NCI-H2171 (cell line): ENCODE data around the gene CD2.

Source experiments
- DNase-seq: peaks from one replicate; lab custom pipeline; 2025; lab: John Stamatoyannopoulos, UW

Gene CD2

DNA sequence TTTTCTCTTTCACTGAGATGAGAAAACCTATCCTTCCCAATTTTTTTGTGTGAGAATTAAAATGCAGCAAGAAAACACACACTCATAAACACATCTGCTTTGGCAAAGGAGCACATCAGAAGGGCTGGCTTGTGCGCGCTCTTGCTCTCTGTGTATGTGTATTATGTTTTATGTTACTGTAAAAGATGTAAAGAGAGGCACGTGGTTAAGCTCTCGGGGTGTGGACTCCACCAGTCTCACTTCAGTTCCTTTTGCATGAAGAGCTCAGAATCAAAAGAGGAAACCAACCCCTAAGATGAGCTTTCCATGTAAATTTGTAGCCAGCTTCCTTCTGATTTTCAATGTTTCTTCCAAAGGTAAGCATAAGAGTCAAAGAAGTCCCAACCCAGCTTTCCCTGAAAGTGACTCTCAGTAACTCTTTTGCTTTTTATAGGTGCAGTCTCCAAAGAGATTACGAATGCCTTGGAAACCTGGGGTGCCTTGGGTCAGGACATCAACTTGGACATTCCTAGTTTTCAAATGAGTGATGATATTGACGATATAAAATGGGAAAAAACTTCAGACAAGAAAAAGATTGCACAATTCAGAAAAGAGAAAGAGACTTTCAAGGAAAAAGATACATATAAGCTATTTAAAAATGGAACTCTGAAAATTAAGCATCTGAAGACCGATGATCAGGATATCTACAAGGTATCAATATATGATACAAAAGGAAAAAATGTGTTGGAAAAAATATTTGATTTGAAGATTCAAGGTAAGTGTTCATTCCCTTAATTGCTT, at the start of gene CD2:
TSS of gene CD2 (plus strand) at position 233 of the 780 bp plus-strand sequence. CDS start at position 296, 63 bp downstream.
- no peak for DNase-seq

- DNase-seq, result no peak
Measured at GRCh38 chr1:116706123-116706522, 48.1 kb upstream of the CD2 start.

DNA sequence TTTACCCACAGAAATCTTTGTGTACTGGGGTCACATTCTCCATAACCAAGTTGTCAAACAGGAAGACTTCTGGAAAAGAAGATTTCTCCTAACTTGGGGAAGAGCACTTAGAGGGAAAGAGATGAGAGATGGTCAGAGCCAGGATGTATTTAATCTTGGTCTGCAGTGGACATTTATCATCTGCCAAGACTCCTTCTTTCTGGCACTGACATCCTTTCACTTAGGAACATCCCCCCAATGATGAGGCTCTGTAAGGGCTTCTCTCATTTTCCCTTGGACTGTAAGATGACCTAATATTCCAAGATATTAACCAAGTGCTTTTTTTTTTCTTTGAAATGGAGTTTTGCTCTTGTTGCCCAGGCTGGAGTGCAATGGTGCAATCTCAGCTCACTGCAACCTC, 47.4 kb upstream of the CD2 start:
- no peak for DNase-seq

GRCh38 chr1:116708255-116708900, 45.9 kb upstream of the CD2 start:
- DNase-seq, result no peak

DNA sequence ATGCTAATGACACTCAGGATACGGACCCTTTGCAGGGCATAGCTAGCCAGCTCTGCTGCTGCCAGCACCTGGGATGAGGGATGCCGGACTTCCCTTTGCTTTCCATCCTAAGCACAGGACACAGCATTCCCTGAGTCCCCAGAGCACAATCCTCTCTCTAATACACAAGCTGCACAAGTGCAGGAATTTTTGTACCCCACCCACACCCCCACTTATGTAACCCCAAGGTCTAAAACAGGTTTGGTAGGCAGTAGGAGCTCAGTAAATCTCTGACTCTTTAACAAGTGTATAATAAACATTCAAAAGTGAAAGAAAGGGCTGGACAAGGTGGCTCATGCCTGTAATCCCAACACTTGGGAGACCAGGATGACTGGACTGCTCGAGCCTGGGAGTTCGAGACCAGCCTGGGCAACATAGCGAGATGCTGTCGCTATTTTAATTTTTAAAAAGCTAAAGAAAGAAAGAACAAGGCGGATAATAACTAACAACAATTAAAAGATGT, 44.5 kb upstream of the CD2 start:
- no peak for DNase-seq

- DNase-seq, result no peak
Measured at GRCh38 chr1:116710420-116711262, 43.6 kb upstream of the CD2 start.

- peak; percentile 25 for DNase-seq
Measured at GRCh38 chr1:116711263-116711840, 42.9 kb upstream of the CD2 start.

DNA sequence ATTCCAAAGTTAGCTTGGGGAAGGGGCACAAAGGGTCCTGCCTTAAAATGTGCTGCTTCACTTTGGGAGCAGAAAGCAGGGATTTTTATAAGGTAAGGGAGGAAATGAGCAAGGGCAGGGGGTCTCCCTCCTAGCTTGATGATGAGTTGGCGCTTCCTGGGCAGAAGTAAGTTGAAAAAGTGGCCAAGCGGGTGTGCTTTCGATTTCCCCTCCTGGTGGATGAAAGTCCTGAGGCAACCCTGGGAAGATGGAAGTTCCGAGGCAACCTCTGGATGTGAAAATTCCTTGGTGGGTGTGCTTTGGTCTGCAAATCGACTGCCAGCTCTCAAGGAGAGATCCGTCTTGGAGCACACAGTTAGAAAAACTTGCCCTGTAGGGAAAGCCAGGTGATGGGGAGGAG, 41.7 kb upstream of the CD2 start:
- no peak for DNase-seq

- no peak for DNase-seq
Measured at GRCh38 chr1:116713474-116713873, 40.8 kb upstream of the CD2 start.

DNA sequence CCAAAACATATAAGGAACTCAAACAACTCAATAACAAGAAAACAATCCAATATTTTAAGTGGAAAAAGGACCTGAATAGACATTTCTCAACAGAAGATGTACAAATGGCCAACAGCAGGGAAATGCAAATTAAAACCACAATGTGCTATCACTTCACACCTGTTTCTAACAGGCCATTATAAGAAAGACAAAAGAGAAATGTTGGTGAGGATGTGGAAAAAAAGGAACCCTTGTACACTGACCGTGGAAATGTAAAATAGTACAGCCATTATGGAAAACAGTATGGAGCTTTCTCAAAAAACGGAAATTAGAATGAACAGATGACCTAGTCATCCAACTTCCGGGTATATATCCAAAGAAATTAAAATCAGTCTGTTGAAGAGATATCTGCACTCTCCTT, 37.8 kb upstream of the CD2 start:
- DNase-seq, result no peak

DNA sequence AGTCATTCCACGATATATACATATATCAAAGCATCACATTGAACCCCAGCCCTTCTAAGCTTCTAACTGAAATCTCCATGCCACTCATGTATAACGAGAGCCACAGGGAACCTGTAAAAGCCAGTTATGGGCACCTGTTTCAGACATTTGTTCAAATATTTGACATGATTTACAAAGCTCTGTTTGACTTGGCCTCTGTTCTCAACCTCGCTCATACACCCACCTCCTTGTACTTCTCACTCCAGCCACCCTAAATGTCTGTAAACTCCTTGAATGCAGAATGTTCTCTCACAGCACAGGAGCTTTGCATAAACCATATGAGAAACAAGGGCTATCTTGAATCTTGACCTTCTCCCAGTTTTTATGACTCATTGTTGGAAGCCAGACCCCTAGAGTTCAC, 36.9 kb upstream of the CD2 start:
- DNase-seq, result no peak

DNA sequence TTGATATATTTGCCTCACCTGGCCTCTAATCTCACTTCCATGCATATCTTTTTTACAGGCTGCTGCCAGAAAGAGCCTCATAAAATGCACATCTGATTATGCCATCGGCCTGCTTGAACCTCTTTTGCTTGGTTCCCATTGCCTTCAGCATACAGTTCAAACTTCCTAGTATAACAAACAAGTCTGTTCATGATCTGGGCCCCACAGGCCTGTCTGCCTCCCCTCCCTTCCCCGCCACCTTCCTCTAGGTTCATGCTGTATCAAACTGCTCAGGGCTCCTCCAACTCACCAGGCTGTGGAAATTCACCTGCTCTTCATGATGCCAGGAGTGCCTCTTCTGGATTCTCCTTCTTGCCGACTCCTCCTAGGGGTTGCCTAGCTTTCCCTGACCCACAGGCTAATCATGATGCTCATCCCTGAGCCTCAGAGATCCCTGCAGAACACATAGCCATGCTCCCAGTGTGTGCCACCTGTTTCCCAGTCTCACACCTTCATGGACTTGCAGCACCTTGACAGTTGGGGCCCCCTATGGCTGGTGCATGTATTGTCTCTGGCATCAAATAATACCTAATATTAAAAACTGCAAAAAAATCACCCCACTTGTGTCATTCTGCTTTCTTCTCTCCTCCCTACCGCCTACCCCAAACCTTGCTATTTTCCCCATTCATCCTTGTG, 33.7 kb upstream of the CD2 start:
- DNase-seq, result no peak

DNA sequence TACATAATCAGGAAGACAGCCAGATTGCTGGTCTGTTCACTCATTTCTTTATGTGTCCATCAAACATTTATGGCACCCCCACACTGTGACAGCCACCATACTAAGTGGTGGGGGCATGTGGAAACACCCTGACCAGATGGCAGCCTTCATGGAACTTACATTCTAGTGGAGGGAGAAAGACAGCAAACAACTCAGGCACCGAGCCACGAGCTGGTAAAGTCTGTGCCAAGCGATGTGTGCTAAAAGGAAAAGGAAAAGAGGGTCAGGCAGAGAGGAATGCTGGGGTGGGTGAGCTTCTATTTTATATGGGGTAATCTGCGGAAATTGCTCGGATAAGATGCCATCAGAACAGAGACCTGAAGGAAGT, 33.2 kb upstream of the CD2 start:
- no peak for DNase-seq

- no peak for DNase-seq
Measured at GRCh38 chr1:116721451-116722007, 32.7 kb upstream of the CD2 start.

GRCh38 chr1:116722016-116722838, 32.0 kb upstream of the CD2 start:
- no peak for DNase-seq

DNA sequence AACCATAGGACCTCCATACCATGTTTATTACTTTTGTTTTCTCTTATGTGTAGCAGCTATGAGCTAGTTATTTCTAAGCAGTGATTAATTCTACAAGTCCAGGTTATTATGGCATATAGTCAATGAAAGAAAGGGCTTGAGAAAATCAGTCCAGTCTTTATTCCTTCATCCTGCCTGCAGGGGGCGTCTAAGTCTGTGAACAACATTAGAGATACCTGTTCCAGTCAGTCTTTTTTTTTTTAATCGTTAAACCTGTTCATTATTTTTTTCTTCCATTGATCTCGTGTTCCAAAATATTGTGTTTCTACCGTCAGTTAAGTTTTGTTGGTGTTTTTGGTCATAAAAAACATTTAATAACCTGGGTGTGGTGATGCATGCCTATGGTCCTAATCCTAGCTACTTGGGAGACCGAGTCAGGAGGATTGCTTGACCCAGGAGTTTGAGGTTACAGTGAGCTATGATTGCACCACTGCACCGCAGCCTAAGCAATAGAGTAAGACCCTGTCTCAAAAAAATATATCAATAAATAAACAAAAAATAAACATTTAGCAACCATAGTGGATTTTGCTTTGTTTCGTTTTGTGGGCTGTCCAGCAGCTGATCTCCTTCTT, 29.4 kb upstream of the CD2 start:
- peak; percentile 55 for DNase-seq

GRCh38 chr1:116725798-116726197, 28.4 kb upstream of the CD2 start:
- no peak for DNase-seq

DNA sequence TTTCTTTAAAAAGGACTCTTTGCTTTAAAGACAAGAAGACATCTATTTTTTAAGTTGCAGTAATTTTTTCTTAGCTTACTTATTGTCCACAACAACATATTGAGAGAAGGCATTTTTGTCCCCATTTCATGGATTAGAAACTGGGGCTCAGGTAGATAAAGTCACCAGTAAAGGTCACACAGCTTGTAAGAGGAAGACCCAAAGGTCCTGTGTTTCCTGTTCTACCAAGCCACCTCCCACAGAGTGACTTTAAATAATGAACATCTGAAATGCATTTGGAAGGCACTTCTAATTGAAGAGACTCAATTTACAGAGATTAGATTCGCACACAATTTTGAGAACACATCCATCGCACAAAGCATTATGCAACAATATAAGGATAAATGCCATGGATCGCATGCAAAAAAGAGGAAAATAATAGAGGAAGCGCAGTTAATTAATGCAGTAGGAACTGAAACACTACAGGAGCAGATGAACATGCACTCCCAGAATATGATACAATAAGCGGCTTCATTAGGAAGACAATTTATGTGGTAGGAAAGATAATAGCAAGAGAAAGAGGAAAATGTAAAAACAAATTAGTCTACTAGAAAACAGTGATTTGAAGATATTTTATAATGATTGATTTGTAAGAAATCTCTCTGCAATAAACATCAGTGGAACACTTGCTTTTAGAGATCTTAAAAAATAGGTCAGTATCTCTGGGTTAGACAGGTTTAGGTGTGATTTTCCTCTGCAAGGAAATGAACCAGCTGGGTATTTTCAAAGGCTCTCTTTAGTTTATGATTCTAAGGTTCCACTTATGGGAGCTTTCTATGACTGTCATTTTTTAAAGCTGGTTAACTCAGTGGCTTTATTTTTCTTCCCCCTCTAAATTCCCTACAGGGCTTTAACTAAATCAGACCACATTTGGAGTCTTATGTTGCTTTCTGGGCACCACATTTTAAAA, 27.1 kb upstream of the CD2 start:
- no peak for DNase-seq

- DNase-seq, result no peak
Measured at GRCh38 chr1:116731439-116731838, 22.8 kb upstream of the CD2 start.
